Measurements from ENCODE around the gene MICB.

The MICB gene

DNA sequence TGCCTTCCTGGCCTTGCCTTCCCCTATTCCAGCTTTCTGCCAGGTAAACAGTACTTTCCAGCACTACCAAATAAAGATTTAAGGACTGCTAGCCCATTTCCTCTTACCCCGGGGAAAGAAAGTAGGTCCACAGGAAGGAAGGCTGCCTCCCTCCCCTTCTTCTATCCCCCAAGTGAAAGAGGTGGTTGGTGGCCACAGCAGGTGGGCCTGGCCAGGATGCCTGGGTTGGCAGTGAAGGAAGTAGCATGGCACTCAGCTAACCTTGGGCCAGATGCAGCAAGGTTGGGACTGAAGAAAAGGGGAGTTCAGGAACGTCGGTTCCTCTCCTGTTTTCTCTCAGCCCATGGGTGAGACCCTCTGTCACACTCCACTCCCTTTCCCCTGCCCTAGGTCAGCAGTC is 58.4 kb downstream of the MICB start:
- H3K27me3 Mint-ChIP-seq, result no peaks in the 10 kb centered on the region
- H3K9me3 Mint-ChIP-seq (ENCODE audit: low read depth), result no peaks in the 10 kb centered on the region
- H3K4me1 Mint-ChIP-seq (ENCODE audit: low read depth), result peaks cover 63% of the 10 kb centered on the region
- H3K27ac Mint-ChIP-seq, result peak overlapping the region; percentile 72
- H3K36me3 Mint-ChIP-seq, result peaks cover 8% of the 10 kb centered on the region
- no peak overlapping the region for H3K4me3 Mint-ChIP-seq

GRCh38 chr6:31557443-31558317 is 59.7 kb downstream of the MICB start:
- Mint-ChIP-seq H3K27ac (peak overlapping the region; percentile 97), H3K9me3 (ENCODE audit: low read depth) (no peaks in the 10 kb centered on the region), H3K4me1 (ENCODE audit: low read depth) (peaks cover 72% of the 10 kb centered on the region), H3K27me3 (no peaks in the 10 kb centered on the region), H3K4me3 (peak overlapping the region; percentile 63), H3K36me3 (peaks cover 14% of the 10 kb centered on the region)

- no peaks in the 10 kb centered on the region for H3K9me3 Mint-ChIP-seq (ENCODE audit: low read depth)
- peak overlapping the region; percentile 80 for H3K4me3 Mint-ChIP-seq
- H3K27me3 Mint-ChIP-seq, result no peaks in the 10 kb centered on the region
- peak overlapping the region; percentile 97 for H3K27ac Mint-ChIP-seq
- peaks cover 16% of the 10 kb centered on the region for H3K36me3 Mint-ChIP-seq
- H3K4me1 Mint-ChIP-seq (ENCODE audit: low read depth), result peaks cover 78% of the 10 kb centered on the region
Measured at GRCh38 chr6:31558318-31558625, 60.3 kb downstream of the MICB start.

- Mint-ChIP-seq H3K27me3 (no peaks in the 10 kb centered on the region), H3K9me3 (ENCODE audit: low read depth) (no peaks in the 10 kb centered on the region), H3K4me1 (ENCODE audit: low read depth) (peaks cover 84% of the 10 kb centered on the region), H3K36me3 (peaks cover 19% of the 10 kb centered on the region), H3K27ac (peak overlapping the region; percentile 97), H3K4me3 (peak overlapping the region; percentile 80)
Measured at GRCh38 chr6:31558631-31559500, 60.9 kb downstream of the MICB start.

GRCh38 chr6:31559606-31559957 is 61.6 kb downstream of the MICB start:
- H3K27ac Mint-ChIP-seq, result peak overlapping the region; percentile 97
- H3K4me1 Mint-ChIP-seq (ENCODE audit: low read depth), result peaks cover 83% of the 10 kb centered on the region
- H3K27me3 Mint-ChIP-seq, result no peaks in the 10 kb centered on the region
- H3K4me3 Mint-ChIP-seq, result peak overlapping the region; percentile 80
- peaks cover 20% of the 10 kb centered on the region for H3K36me3 Mint-ChIP-seq
- H3K9me3 Mint-ChIP-seq (ENCODE audit: low read depth), result no peaks in the 10 kb centered on the region

DNA sequence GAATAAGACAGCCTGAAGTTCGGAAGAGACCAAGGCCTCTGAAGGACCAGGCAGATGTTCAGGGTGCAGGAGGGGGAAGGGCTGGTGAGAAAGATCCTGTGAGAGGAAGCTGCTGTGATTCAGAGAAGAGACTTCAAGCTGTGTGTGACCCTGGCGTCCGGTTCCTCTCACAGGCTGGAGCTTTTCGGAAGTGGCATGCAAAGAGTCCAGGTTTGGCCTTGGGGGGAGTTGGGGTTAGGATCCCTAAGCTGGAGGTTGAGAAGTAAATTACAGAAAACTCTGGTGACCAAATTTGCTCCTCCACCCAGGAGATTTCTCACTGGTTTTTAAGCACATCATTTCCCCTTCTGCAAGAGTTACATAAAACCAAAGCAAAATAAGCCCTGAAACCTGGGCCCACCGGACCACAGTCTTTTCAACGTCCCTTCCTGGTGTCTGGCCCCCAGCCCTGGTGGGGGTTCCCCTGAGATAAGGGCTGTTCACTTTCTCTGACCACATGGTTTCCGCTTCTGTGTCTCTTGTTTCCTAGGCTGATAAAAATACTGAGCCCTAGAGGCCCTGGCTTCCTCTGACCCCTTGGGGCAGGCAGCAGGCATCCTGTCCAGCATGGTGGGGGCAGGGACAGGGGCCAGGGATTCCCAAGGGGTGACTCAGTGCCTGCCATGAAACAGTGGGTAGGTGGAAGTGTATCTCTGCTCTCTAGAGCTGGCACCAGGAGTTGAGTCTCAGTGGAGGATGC is 62.2 kb downstream of the MICB start:
- Mint-ChIP-seq H3K27ac (peak overlapping the region; percentile 97), H3K4me1 (ENCODE audit: low read depth) (peaks cover 84% of the 10 kb centered on the region), H3K27me3 (no peaks in the 10 kb centered on the region), H3K4me3 (peak overlapping the region; percentile 80), H3K9me3 (ENCODE audit: low read depth) (no peaks in the 10 kb centered on the region), H3K36me3 (peaks cover 23% of the 10 kb centered on the region)

- H3K36me3 Mint-ChIP-seq, result peaks cover 23% of the 10 kb centered on the region
Measured at GRCh38 chr6:31560697-31561058, 62.7 kb downstream of the MICB start.

More at GRCh38 chr6:31560697-31561058, 62.7 kb downstream of the MICB start:
- Mint-ChIP-seq H3K4me3 (peak overlapping the region; percentile 80), H3K27ac (peak overlapping the region; percentile 97), H3K27me3 (no peaks in the 10 kb centered on the region), H3K9me3 (ENCODE audit: low read depth) (no peaks in the 10 kb centered on the region), H3K4me1 (ENCODE audit: low read depth) (peaks cover 89% of the 10 kb centered on the region)
